WI38 (cell line): Measurements from ENCODE around the gene ULK4.

Source experiments
- H3K4me3 ChIP-seq: 2 replicates; pipeline ENCODE4 v1.5.1; 2011; ENCODE audit warnings: low read depth, mild to moderate bottlenecking, control low read depth, low read length
- TF ChIP-seq, protein P1 (sequence below): IDR thresholded peaks from 2 replicates; pipeline ENCODE4 v1.5.1; 2012; ENCODE audit warnings: low read depth, mild to moderate bottlenecking, control low read depth, low read length

ULK4 gene

DNA sequence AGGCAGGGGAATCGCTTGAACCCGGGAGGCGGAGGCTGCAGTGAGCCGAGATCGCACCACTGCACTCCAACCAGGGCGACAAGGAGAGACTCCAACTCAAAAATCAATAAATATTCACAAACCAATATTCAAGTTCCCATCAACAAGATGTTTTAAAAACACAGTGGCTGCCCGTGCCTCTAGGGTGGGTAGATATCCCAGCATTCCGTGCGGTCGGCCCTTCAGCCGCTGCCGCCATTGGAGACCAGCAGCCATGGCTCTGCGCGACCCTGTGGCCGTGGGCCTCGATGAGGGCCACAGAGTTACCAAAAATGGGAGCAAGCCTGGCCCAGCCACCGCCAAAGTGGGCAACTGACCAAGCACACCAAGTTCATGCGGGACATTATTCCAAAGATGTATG, 6.7 kb downstream of the ULK4 start:
- no peak overlapping the region for H3K4me3 ChIP-seq
- TF ChIP-seq, protein P1, sequence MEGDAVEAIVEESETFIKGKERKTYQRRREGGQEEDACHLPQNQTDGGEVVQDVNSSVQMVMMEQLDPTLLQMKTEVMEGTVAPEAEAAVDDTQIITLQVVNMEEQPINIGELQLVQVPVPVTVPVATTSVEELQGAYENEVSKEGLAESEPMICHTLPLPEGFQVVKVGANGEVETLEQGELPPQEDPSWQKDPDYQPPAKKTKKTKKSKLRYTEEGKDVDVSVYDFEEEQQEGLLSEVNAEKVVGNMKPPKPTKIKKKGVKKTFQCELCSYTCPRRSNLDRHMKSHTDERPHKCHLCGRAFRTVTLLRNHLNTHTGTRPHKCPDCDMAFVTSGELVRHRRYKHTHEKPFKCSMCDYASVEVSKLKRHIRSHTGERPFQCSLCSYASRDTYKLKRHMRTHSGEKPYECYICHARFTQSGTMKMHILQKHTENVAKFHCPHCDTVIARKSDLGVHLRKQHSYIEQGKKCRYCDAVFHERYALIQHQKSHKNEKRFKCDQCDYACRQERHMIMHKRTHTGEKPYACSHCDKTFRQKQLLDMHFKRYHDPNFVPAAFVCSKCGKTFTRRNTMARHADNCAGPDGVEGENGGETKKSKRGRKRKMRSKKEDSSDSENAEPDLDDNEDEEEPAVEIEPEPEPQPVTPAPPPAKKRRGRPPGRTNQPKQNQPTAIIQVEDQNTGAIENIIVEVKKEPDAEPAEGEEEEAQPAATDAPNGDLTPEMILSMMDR: no peak

DNA sequence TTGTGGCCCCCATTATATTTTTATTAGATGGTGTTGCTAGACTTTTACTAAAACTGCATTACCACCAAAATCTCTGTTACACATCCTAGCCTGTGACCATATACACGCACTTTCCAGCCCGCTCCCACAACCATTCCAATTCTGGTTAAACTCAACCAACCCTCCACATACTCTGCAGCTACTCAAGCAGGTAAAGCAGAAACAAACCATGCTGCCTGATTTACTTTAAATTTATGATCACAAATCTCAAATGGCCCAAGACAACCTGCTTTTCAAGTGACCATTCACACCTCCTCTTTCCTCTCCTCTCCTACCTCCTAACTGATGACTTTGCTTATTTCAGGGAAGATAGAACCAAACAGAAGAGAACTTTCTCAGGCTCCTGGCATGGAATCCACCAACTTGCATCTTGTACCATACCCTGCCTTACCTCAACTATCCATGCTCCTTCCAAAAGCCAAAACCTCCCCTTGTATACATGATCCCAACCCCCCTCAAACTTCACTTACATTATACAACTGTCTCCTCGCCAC, 18.5 kb downstream of the ULK4 start:
- no peak overlapping the region for H3K4me3 ChIP-seq
- TF ChIP-seq, protein P1: no peak

DNA sequence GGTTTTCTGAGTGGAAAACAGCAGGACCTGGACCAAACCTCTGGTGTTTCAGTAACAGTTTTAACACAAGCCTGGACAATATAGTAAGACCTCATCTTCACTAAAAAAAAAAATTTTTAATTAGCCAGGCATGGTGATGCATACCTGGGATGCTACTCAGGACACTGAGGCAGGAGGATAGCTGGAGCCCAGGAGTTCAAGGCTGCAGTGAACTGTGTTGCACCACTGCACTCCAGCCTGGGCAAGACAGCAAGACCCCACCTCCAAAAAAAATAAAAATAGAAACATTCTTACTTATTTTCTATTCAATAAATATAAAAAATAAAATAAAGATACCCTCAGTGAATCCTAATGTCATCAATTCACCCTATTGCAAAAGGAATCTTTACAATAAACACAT, 21.5 kb downstream of the ULK4 start:
- no peak overlapping the region for H3K4me3 ChIP-seq
- TF ChIP-seq, protein P1: no peak

DNA sequence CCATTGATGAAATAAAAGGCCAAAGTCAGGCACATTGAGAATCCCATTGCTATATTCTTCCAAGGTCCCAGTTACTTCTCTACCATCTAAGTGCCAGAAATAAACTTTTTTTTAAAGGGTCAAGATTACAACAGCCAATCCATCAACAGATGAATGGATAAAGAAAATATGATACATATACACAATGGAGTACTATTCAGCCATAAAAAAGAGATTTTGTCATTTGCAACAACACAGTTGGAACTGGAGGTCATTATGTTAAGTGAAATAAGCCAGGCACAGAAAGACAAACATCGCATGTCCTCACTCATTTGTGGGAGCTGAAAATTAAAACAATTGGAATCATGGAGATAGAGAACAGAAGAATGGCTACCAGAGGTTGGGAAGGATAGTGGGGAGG, 25.5 kb downstream of the ULK4 start:
- H3K4me3 ChIP-seq: no peak overlapping the region
- TF ChIP-seq, protein P1: no peak

DNA sequence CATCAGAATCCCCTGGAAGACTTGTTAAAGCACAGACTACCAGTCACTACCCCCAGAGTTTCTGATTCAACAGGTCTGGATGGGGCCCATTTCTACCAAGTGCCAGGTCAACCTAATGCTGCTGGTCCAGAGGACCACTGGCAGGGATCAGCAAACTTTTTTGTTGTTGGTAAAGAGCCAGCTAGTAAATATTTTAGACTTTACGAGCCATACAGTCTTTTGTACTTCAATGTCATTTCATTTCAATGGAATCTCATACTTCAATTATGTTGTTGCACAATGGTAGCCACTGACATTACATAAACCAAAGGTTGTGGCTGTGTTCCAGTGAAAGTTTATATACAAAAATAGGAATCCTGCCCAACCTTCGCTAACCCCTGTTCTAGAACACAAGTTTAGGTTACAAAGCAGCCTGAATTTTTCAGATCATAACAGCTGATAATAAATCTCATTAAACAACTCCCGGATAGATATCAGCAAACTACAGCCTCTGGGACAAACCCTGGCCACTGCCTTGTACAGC, 28.7 kb downstream of the ULK4 start:
- no peak overlapping the region for H3K4me3 ChIP-seq
- TF ChIP-seq, protein P1: no peak

DNA sequence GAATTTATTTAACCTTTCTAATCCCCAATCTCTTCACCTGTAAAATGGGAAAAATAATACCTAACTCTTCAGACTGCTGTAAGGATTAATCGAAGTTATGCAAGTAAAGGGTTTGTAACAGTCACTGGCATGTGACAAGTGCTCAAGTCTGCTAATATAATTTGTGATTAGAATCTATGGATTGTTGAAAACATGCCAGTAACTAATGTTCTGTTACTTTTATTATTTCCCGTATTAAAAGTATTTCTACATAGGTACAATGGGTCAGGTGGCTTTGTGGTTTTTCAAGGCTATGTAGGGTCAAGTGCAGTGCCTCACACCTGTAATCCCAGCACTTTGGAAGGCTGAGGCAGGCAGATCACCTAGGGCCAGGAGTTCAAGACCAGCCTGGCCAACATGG, 29.4 kb downstream of the ULK4 start:
- H3K4me3 ChIP-seq: no peak overlapping the region
- TF ChIP-seq, protein P1: no peak

DNA sequence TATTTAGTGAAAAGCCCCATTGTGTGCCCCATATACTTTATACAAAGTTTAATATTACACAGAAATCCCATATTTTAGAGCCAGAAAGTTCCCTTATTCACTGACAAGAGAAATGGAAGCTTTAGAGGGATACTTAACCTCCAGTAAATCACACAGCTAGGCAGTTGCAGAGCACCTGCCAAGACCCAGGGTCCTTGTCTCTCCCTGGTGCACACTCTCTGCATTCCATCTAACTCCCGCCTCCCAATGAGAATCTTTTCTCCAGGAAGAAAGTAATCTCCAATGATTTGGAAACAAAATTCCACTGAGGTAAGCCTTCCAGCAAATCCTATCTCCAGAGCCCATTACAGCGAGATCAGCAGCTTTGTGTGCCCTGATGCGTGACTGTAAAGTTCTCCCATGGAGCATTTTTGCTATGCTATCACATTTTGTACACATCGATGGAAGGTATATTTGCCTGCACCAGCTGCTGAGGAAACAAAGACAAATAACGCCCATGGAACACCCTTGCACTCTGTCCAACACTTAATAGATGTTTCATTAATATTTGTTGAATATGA, 41.4 kb downstream of the ULK4 start:
- no peak overlapping the region for H3K4me3 ChIP-seq
- TF ChIP-seq, protein P1: no peak
